Fibroblast of the aortic adventitia (primary cell): ENCODE measurements around the gene EPPIN. TPM values are rescaled to one million over a fixed set of nuclear protein-coding genes. Genes with fewer than 3 reads are reported as not detected.

Experiments
- DNase-seq: peaks from one replicate; pipeline ENCODE4 v3.0.0-alpha.2; 2010; ENCODE audit warnings: low read depth
- H3K4me3 ChIP-seq: 2 replicates; pipeline ENCODE4 v1.5.1; 2011; ENCODE audit warnings: low read depth, mild to moderate bottlenecking, control low read depth, low read length, moderate library complexity
- total RNA-seq: library from RNA; depleted of rRNA; stranded (reverse); fragments of >200 nt; gene quantifications from 2 replicates; pipeline ENCODE4 v1.2.3, GENCODE V29; 2012; ENCODE audit warnings: low replicate concordance
- TF ChIP-seq, protein P1 (sequence below): IDR thresholded peaks from 2 replicates; pipeline ENCODE4 v1.5.1; 2011; ENCODE audit warnings: mild to moderate bottlenecking, low read length, control low read depth, inconsistent platforms; ENCODE audit not compliant: insufficient read depth

EPPIN gene
- total RNA-seq, 1 donor: not detected

DNA sequence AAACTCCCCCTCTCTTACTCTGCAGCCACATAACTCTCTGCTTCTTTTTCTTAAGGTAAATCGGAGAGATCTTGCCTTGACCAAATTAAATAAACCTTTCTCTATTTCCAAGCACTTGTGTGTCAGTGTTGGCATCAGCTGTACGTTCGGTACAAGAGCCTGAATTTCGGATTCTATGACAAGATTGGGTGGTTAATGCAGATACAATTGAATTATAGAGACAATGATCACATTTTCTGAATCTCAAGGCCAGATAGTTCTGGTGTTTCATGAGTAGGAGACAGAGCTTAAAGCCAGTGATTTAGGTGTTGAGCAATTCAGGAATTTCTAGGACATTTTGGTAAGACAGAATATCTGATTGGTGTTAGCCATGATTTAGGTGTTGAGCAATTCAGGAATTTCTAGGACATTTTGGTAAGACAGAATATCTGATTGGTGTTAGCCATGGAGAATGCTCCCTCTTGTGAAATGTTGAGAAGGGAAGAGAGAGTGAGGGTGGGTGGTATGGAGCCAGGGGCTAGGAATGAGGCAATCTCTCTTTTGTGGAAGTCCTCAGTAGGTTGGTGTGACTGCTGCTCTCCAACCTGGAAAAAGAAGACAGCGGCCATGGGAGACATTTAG lies 36.8 kb downstream of the EPPIN start:
- TF ChIP-seq, protein P1, sequence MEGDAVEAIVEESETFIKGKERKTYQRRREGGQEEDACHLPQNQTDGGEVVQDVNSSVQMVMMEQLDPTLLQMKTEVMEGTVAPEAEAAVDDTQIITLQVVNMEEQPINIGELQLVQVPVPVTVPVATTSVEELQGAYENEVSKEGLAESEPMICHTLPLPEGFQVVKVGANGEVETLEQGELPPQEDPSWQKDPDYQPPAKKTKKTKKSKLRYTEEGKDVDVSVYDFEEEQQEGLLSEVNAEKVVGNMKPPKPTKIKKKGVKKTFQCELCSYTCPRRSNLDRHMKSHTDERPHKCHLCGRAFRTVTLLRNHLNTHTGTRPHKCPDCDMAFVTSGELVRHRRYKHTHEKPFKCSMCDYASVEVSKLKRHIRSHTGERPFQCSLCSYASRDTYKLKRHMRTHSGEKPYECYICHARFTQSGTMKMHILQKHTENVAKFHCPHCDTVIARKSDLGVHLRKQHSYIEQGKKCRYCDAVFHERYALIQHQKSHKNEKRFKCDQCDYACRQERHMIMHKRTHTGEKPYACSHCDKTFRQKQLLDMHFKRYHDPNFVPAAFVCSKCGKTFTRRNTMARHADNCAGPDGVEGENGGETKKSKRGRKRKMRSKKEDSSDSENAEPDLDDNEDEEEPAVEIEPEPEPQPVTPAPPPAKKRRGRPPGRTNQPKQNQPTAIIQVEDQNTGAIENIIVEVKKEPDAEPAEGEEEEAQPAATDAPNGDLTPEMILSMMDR: no peak
- H3K4me3 ChIP-seq: no peak overlapping the region
- peak; percentile 28 for DNase-seq

DNA sequence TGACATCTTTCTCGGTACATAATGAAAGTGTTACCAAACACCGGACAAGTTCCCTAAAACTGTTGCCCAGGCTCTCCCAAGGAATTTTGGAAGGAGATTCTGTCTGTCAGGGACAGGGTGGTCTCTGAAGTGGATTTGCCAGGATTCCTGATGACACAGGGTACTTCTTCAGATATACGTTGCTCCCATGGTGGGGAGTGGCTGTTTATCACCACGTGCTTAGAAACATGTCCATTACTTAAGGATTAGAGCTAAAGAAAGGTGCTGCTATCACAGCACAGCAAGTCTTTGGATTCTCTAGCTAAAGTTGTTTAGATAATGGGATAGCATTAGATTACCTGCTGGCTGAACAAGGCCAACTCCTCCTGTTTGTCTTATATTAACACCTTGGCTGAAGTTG lies 38.1 kb downstream of the EPPIN start:
- H3K4me3 ChIP-seq: no peak overlapping the region
- no peak for DNase-seq
- TF ChIP-seq, protein P1: no peak

DNA sequence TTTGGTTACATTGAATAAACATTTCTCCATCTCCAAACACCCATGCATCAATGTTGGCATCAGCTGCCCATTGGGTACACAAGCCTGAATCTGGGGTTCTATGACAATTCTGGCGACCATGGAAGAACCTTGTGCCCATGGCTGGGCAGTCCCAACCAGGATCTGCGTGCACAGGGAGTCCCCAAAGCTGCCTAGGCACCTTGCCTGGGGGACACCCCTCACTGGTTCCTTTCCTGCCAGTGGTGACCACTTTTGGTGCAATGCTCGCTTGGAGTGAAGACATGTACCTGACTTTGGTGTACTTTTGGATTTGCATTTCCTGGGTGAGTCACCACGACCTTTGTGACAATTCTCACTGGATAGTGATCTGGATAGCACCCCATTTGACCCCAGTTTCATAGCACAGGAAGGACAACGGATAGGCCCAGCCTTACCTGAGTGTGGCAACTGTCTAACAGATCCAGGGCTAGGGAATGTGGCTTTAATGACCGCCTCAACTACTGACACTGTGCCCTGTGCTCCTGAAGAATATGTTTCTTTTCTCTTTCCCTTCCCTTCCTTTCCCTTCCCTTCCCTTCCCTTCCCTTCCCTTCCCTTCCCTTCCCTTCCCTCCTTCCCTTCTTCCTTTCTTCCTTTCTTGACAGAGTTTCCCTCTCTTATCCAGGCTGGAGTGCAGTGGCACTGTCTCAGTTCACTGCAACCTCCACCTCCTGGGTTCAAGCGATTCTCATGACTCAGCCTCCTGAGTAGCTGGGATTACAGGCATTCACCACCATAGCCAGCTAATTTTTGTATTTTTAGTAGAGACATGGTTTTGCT lies 38.9 kb downstream of the EPPIN start:
- DNase-seq: no peak
- H3K4me3 ChIP-seq: no peak overlapping the region
- TF ChIP-seq, protein P1: no peak

DNA sequence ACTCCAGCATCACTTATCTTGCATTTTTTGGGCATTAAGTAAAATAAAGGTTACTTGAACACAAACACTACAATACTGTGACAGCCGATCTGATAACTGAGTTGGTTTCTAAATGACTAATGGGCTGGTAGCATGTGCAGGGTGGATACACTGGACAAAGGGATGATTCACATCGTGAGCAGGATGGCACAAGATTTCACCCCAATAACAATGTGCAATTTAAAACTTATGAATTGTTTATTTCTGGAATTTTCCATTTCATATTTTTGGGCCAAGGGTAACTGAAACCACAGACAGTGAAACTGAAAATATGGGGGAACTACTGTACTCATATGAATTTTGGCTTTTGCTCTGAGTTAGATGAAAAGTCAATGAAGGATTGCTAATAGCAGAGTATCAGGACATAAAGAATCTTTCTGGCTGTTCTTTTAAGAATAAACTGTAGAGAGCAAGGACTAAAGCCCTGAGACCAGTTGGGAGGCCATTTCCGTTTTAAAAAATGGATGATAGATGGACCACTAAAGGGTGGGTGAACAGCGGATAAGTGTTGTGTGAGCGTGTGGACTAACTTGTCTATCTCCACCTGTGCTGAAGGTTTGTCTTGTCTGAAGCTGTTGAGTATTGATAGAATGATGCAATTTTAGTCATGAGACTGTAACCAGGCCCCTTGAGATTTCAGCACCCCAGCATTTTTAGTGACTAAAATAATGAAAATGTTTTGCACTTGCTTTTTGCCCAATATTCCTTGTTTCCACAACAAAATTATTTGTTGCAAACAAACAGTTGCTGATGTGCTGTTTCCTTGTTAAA lies 40.0 kb downstream of the EPPIN start:
- DNase-seq: peak; percentile 4
- TF ChIP-seq, protein P1: no peak
- H3K4me3 ChIP-seq: no peak overlapping the region

DNA sequence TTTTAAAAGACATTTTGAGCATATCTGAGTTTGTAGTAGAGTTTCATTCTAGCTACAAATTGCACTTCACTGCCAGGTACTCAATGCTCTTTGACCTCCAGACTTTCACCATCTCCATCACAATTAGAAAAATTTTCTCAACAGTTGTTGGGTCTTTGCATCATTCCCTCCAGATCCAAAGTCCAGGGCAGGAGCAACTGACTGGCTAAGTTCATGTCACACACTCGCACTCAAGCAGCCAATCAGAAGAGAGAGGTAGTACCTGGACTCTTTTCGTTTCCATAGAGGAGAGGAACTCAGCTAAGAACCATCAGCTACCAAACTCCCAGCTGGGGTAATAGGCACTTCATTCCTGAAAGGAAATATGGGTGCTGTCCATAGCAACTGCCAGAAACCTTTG lies 40.8 kb downstream of the EPPIN start:
- no peak for DNase-seq
- H3K4me3 ChIP-seq: no peak overlapping the region
- TF ChIP-seq, protein P1: no peak

DNA sequence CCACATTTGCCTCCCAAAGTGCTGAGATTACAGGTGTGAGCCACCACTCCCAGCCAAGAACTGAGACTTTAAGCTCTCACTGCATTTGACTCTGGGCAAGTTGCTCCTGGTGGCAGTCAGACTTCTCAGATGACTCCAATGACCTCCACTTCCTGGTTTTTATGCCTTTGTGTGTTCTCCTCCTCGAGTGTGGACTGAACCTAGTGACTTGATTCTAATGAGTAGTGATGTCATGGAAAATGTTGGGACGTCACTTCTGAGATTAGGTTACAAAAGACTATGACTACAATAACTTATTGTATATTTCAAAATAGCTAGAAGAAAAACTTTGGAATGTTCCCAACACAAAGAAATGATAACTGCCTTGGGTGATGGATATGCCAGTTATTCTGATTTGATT lies 43.8 kb downstream of the EPPIN start:
- DNase-seq: no peak
- H3K4me3 ChIP-seq: no peak overlapping the region
- TF ChIP-seq, protein P1: no peak
